Regular cardiac myocyte (primary cell): ENCODE measurements around the gene EEF1A2. TPM values are rescaled to one million over a fixed set of nuclear protein-coding genes. Genes with fewer than 3 reads are reported as not detected.

Source experiments
- total RNA-seq: library from RNA; depleted of rRNA; stranded (reverse); fragments of >200 nt; gene quantifications from 2 replicates; pipeline ENCODE4 v1.2.3, GENCODE V29; 2014

EEF1A2 gene
- 0.38 and 5.4 TPM in 2 replicates for total RNA-seq

DNA sequence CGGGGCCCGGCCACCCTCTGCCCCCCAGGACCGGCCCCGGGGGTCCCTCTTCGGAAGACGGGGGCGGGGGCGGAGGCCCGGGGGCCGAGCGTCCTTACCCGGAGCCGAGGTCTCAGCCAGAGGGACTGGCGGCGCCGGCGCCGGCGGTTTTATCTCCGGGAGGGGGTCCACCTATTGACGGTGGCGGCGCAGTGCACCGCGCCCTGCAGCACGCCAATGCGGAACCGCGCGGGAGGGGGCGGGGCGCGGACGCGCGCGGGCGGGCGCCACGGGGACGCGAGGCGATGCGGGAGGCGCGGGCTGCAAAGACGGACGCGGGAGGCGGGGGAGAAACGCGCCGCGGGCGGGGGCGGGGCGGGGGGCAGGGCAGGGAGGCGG, at the start of gene EEF1A2:
EEF1A2 (minus strand) TSS at position 124 of the 378 bp plus-strand sequence. CDS start 1,320 bp downstream, outside the sequence.

GRCh38 chr20:63547725-63548480, 49.0 kb upstream of the EEF1A2 start, which contains the start of gene SRMS:
SRMS (minus strand) TSS chr20:63547749; CDS start chr20:63547463, 286 bp downstream.

GRCh38 chr20:63536997-63537524, 38.2 kb upstream of the EEF1A2 start, which contains the start of gene PTK6:
PTK6 (minus strand) TSS chr20:63537376; CDS start chr20:63537314, 62 bp downstream.

GRCh38 chr20:63520504-63520933, 21.6 kb upstream of the EEF1A2 start, which contains the start of gene PPDPF:
PPDPF (plus strand) TSS chr20:63520765; CDS start chr20:63521309, 544 bp downstream.

DNA sequence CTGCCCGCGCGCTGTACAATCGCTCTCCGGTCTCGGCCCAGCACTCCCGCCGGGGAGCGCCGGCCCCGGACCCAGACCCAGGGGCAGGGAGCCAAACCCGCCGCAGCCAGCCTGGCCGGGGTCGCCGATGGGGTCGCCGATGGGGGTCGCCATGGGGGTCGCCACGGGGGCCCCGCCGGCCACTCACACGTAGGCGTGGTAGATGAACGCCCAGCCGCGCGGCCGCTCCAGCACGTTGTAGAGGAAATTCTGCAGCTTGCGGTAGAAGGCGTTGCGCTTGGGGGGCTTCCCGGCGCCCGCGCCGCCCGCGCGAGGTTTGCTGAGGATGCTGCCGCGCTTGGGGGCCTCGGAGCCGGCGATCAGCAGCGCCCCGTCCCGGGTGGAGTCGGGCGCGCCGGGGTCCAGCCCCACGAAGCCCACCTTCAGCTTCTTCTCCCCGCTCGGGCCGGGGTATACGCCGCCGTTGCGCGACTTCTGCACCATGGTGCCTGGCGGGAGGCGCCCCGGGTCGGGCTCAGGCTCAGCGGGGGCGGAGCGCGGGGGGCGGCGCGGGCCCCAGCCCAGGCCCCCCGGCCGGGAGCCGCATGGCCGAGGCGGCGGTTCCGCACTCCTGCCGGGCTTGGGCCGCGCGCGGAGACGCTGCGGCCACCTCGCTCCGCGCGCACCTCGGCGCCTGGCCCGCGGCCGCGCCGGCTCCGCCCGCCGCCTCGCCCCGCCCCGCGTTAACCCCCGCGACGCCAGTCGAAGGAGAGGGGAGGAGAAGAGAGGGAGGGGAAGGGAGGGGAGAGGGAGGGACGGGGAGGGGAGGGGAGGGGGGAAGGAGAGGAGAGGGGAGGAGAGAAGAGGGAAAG, 26.7 kb downstream of the EEF1A2 start, which contains the start of gene KCNQ2:
KCNQ2 (minus strand) TSS at position 675 of the 851 bp plus-strand sequence; CDS start at position 483, 192 bp downstream.

Other genes starting within 250 kb of the EEF1A2 start
- 0.19 TPM in 1 of 2 replicates, not detected in the other for gene NKAIN4, start 244.6 kb downstream of the EEF1A2 start, total RNA-seq
- 71.6 and 77.8 TPM in 2 replicates for gene ARFGAP1, start 226.3 kb downstream of the EEF1A2 start, total RNA-seq
- under 0.01 TPM in 1 of 2 replicates, not detected in the other for gene COL20A1, start 205.9 kb downstream of the EEF1A2 start, total RNA-seq
- not detected in 2 replicates for gene CHRNA4, start 137.7 kb downstream of the EEF1A2 start, total RNA-seq
- gene KCNQ2, start 26.4 kb downstream of the EEF1A2 start, total RNA-seq: 0.19 TPM in 1 of 2 replicates, not detected in the other
- gene PPDPF, start 21.7 kb upstream of the EEF1A2 start, total RNA-seq: 26.3 and 42.6 TPM in 2 replicates
- gene PTK6, start 38.3 kb upstream of the EEF1A2 start, total RNA-seq: under 0.01 TPM in 1 of 2 replicates, not detected in the other
- not detected in 2 replicates for gene SRMS, start 48.7 kb upstream of the EEF1A2 start, total RNA-seq
- gene FNDC11, start 55.1 kb upstream of the EEF1A2 start, total RNA-seq: 0.19 and 0.56 TPM in 2 replicates
- 32.1 and 33.0 TPM in 2 replicates for gene HELZ2, start 75.2 kb upstream of the EEF1A2 start, total RNA-seq
- gene GMEB2, start 128.0 kb upstream of the EEF1A2 start, total RNA-seq: 8.2 and 9.6 TPM in 2 replicates
- gene STMN3, start 154.3 kb upstream of the EEF1A2 start, total RNA-seq: 9.8 and 11.8 TPM in 2 replicates
- gene RTEL1, start 159.2 kb upstream of the EEF1A2 start, total RNA-seq: 6.2 and 13.8 TPM in 2 replicates
- gene TNFRSF6B, start 197.6 kb upstream of the EEF1A2 start, total RNA-seq: 2.7 and 8.7 TPM in 2 replicates
- 31.6 and 41.6 TPM in 2 replicates for gene ARFRP1, start 208.9 kb upstream of the EEF1A2 start, total RNA-seq
- 15.2 and 26.5 TPM in 2 replicates for gene ZGPAT, start 209.0 kb upstream of the EEF1A2 start, total RNA-seq
- 3.3 and 4.2 TPM in 2 replicates for gene LIME1, start 237.6 kb upstream of the EEF1A2 start, total RNA-seq
- 22.0 and 22.3 TPM in 2 replicates for gene SLC2A4RG, start 240.7 kb upstream of the EEF1A2 start, total RNA-seq